Germinal center (tissue), 1 donor: Measurements from ENCODE around the gene MAP3K14.

Experiments
- DNase-seq: peaks from one replicate; pipeline ENCODE4 v3.0.0; 2012; ENCODE audit warnings: mixed read lengths, low spot score

MAP3K14 gene

DNA sequence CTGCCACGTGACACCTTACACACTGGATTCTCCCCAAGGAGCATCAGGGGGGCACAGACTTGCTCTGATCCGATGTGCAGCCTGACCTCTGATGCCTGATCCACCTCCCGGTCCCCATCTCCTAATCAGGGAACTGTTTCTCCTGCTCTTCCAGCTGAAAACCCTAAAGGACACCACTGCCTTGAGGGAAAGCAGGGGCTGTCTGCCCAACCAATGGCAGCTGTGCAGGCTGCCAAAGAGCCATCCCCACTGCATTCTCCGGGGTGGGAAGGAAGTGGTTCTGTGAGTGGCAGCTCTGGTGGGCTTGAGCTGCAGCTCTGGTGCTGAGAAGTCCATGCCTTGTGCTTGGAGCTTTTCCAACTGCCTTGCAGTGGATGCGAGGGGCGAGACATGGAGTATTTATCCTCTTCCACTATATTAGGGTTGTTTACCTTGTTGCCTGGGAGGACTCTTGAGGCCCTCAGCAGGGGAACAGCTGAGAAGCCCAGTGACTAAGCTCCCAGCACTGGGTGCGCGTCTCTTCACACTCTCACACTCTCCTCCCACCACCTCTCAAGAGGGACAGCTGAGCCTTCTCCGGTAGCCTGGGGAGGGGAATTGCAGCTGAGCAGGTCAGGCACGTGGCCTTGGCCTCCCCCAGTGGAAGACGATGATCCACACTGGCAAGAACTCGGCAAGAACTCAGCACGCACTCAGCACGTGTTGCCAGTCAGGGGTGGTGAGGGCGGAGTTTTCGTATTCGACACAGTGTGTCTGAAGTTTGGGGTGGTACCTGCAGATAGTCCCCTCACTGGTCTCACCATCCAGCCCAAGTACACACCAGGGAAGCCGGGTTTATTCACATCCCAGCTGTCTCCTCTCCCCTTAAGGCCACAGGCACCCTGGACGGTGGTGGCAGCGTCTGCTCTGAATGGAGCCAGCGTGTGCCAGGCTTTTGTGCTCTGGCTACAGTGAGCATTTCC is 33.9 kb downstream of the MAP3K14 start:
- DNase-seq, result no peak

DNA sequence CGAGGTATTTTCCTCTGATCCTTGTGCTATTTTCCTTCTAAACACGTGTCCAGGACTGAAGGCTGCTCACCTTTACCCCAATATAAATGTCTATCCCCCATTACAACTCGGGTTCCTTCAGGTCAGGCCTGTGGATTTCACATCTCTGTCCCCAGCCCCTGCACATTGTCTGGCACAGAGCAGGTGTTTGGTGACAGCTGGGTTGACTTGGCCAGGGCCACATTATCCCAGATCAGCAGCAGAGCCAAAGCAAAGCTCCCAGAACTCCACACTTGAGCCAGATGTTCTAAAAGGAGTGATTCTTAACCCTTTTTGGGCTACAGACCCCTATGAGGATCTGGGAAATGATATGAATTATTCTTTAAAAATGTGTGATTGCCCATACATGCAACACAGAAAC is 36.9 kb downstream of the MAP3K14 start:
- no peak for DNase-seq

DNA sequence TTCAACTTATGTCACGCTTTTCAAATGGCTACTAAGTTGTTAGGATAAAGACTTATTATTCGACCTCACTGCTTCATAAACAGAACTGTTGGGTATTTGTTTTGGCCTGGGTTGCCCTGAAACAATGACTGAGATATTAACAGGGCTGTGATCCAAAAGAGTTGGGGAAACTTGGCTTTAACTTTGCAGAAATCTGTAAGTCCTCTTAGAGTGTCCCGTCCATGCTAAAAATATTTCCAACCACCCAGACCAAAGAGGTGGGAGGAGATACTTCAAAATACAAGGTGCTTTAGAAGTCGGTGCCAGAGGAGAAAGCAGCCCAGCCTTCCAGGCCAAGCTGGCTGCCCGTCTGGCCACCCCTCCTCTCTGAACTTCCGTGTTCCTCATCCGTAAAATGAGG is 38.8 kb downstream of the MAP3K14 start:
- DNase-seq, result no peak

DNA sequence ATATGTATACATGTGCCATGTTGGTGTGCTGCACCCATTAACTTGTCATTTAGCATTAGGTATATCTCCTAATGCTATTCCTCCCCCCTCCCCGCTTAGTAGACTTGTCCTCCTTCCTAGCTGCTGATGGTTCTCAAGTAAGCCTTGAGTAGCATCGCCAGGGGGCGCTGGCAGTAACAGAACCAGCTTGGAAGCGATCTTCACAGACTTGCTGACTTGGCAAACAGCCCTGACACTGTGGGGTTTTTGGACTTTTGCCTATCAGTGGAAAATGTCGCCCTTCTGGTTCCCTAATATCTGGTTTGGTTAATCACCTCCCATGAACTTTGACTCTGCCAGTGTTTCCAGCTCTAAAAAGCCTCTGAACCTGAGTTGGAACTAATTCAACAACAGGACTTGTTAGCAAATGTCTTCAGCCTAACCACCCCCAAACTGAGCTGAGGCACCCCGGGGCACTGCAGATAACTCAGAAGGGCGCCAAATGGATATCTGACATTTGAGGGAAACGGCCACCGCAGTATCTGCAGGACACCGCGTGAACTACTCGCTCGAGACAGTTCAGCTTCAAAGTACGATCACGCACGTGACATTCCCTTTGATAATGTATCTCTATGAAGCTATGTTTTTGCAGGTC is 39.5 kb downstream of the MAP3K14 start:
- DNase-seq, result peak; percentile 81

DNA sequence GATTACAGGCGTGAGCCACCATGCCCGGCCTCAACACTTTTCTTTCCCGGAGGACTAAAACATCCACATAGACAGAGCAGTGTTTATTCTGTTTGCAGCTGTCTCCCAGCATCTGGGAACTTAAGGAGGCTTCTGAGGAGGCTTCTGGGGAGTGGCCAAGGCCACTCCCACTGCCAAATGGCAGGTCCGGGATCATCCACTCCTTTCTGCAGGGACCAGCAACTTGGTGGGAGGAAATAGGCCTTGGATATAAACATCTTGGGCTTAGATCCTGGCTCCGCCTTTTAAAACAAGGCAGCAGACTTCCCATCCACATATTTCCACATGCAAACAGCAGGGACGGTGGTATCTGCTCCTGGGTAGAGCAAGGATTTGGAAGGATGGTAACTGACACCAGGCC is 40.8 kb downstream of the MAP3K14 start:
- no peak for DNase-seq

DNA sequence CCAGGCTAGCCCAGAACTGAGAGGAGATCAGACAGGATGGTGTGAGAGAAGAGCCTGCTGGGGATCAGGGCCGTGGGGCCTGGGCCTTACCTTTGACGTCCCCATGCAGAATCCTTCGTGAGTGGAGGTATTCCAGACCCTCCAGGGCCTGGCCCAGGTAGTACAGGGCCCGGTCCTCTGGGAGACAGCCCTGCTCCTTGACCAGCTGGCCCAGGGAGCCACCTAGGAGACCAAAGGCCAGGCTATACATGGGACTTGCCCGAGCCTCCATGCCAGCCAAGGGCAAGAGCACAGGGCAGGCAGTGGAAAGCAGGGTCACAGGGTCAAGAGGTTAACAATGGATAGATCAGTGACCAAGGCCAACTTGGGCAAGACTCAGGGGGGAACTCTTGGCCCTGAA is 42.8 kb downstream of the MAP3K14 start:
- no peak for DNase-seq

DNA sequence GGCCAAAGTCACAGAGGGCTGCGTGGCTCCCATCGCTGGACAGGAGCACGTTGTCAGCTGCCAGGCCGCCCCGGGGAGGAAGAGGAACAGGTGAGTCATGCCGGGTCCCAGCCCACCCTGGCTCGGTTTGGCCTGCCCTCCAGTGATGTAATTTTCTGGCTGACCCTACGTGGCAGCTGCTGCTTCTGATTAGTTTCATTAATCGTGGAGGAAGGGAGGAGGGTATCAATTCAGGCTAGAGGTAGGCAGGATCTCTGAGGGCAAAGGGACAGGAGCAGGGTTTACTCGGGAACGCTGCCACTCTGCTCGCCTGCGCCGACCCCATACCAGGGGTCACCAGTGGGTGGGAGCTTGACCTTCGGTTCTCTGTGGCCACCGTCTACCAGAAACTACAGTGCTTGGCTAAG is 43.3 kb downstream of the MAP3K14 start:
- no peak for DNase-seq

DNA sequence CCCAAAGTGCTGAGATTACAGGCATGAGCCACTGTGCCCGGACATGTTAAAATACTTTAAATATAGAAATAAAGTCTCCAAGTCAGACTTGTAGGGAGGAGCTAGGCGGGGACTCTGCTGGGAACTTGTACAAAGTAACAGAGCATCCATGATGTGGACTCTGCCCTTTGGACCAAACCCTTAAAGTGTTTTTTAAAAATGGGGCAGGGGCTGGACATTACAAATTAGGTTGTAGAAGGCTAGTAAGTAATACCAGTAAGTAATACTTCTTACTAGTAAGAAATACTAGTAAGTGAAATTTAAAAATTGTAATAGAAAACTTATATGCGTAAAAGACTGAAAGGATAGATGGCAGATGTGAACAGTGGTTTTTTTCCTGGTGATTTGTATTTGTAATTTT is 45.2 kb downstream of the MAP3K14 start:
- DNase-seq, result no peak

DNA sequence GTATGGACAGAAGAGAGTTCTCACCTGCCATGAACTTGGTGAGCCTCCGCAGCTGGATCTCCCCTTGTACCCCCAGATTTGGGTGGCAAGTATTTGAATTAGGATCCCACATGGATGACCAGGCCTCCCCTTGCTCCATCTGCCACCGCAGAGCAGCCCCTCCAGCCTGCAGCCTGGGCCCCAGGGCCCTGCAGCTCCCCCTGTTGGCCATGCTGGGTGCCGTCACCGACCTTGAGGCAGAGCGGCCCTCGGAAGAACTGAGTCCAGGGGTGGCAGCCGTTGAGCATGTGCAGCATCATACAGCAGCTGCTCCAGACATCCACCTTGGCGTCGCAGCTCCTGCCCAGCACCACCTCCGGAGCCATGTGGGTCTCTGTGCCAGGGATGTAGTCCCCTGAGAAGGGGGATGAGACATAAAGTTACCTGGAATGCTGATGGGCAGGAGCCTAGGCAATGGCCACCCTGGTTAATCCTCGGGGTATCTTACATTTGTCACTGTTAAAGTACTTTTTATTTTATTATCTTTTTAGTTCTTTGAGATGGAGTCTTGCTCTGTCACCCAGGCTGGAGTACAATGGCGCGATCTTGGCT is 45.9 kb downstream of the MAP3K14 start:
- DNase-seq, result peak; percentile 40

DNA sequence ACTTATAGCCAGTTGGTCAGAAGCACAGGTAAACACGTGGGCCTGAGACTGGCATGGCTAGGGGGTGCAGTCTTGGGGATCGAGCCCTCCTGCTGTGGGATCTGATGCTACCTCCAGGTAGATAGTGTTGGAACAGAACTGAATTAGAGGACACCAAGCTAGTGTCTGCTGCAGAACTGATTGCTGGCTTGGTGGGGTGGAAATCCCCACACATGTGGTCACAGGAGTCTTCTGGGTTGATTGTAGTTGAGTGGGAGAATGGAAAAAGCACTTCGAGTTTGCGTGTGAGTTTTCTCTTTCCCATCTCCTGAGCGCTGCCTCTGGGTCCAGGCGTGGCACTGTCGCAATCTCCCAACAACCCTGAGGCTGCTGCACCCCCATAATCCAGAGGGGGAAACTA is 46.9 kb downstream of the MAP3K14 start:
- DNase-seq, result no peak

DNA sequence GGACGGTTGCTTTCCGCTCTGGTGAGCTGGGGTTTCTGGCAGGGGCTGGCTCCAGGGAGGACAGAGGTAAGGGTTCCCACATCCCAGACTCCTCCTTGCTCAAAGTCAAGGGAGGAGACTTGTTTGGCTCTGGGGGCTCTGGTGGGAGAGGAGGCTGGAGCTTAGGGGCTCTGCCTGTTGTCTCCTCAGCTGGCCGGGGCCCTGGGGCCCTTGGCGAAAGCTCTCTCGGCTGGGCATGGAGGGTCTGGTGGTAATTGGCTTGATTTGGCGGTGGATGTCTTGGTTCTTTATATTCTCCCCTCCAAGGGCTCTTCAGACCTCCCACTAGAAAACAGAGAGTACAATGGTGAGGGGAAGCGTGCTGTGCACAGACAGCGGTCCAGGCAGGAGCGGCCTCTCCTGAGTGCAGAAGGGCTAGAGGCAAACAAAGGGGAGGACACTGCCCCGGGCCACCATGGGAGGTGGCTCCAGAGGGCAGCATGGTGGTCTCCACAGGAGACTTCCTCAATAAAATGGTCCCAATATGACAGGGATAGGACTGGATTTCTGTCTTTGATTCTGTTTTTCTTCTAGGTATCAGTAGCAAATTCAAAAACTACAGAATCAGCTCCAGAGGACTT is 49.3 kb downstream of the MAP3K14 start:
- DNase-seq, result no peak

DNA sequence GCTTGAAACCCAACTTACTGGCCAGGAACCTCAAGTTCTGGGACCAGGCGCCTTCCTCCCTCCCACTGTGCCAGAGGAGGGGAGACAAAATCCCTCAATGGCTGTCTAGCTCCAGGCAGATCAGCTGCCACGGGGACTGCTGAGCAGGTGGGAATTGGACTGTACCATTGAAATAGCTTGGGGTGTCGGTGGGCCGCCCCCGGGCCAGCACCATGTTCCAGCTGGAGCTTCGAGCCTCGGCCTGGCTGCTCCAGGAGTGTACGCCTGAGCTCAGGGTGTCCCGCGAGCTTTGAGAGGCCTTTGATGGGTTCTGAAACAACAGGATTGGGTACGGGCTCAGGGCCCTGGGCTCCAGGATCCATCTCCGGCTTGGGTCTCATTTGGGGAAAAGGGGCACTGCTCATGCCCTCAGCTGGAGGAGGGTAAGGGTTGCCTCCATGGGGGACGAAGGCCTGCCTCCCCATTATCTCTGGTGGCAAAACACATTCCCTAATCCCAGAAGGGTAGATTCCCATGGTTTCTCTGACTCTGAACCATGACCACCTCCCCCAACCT is 50.4 kb downstream of the MAP3K14 start:
- no peak for DNase-seq

DNA sequence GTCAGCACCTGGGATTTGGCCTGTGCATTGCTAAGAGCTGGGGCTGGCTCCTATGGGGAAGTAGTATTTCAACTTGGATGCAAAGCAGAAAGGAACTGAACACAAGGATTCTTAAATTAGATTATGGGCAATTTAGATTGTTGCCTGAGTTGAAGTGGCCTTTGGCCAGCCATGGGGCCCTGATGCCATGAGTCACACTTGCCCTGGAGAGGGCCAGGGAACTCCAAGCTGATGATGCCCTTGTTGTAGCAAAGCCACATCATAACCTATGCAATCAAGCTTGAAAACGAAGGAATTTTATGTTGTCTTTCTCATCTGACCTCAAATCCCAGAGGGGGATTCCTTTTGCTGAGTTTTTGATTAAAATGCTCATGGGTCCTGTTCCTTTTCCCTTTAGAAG is 51.0 kb downstream of the MAP3K14 start:
- no peak for DNase-seq

DNA sequence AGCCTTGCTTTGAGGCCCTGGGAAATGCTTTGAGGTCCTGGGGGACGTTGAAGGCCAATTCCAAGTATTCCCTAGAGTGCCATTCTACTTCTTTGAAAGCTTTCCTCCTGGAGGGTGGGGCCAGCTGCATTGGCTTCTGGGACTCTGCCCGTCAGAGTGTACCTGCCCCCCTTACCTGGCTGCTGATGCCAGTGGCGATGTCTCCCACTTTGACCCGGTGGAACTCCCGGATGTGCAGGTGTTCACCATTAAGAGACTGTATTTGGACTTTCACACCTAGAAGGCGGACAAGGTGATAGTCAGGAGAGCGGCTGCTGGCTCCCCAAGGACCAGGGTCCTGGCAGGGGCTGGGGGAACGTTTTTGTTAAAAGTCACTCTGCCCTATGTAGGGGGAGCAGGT is 51.8 kb downstream of the MAP3K14 start:
- DNase-seq, result no peak

DNA sequence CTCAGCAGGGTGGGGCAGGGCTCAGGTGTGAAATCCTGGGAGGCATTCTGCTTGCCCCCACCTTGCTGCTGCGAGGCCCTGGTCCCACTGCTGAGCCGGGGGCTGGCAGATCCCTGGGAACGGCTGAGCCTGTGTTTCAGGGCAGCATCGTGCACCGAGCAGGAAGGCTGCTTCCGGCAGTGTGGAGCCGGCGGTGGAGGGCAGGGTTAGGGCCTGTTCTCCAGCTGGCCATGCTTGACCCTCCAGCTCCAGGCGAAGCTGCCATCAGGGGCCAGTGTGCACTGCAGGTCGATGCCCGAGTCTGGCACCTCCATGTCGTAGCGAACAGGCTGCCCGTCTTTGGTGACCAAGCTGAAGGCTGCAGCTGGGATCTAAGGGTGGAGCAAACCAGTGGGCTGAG is 52.4 kb downstream of the MAP3K14 start:
- no peak for DNase-seq

DNA sequence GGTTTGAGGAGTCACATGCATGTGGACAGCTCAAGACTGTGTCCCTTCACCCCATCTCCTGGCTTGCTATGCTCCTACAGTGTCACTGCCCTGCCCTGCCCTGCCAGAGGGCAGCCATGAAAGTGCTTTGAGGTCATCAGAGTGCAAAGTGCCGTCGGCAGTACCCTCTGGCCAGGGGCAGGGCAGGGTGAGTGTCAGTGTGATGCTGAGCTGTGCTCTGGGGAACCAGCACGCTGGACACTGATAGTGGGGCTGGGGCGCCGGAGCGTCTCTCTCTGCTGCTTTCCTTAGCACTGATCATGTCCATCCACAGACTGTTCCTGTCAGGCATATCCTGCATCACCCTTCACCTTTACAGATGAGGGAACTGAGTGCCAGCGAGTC is 53.4 kb downstream of the MAP3K14 start:
- DNase-seq, result no peak

DNA sequence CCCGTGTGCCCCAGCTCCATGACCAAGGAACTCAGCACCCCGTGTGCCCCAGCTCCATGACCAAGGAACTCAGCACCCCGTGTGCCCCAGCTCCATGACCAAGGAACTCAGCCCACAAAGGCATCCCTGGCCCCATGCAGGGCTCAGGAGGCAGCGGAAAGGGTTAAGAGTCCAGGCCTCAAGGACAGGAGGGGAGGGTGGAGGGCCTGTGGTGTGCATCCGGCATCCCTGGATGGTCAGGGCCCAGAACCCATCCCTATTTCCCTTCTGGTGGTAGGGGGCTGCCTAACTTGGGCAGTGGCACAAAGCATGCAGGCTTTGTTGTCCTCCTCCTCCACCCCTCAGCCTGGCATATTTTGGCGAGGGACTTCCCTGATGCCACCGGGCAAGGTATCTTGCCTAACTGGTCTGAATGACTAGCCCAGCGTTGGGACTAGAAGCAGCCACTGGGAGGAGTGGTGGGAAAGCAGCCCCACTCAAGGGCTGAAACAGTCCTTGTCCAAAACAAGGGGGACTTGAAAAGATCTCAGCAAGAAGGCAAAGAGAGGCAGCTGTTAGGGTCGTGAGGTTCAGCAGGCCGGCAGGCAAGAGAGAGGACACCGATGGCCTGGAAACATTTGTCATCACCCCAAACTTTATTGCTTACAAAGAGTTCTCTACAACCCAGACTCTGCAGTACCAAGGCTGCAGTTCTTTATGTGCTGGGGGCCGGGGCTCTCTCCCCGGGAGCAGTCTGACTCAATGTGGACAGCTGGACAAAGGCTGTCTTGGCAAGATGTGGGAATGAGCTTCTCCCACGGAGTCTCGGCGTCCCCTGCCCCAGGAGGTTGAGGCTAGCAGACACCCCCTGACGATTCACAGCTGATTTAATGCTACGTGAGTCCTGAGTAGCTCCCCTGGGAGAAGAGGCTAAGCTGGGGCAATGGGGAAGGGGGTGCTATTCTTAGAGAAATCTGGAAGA is 54.0 kb downstream of the MAP3K14 start:
- DNase-seq, result no peak

DNA sequence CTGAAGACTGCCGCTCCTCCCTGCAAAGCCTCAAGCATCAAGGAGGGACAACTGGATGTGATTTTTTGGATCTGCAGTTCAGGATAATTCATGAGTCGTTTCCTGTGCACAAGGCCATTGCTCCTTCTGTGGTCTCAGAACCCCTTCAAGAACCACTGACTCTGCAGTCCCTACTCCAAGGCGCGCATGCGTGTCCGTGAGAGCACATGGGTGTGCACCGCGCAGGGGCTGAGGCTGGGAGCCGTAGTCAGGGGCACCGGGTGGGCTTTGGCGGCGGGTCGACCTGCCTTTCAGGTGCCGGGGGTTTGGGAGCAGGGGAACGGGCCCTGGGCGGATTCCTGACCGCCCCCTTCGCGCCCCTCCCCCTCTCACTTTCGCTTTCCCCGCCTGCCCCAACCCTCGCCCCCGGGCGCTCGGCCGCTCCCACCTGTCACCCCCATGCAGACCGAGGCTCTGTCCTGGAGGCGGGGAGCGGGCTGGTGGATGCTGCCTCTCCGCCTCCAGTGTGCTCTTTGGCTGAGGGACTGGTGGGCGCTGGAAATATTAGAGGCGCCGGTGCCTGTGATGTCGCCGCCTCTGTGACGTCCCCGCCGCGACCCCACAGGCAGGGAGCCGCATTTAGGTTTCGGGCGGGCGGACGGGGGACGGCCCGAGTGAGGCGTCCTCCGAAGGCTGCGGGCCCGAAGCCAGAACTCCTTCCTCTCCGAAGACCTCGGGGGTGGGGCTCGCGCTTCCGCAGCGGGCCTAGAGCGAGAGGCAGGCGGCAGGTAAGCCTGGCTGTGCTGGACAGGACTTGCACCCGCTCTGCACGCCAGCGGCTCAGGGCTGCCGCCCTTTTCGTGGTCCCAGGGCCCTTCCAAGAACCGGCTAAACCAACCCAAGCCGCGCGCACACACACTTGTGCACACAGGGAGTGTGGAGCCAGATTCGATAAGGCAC is 55.0 kb downstream of the MAP3K14 start, which contains the start of gene SPATA32:
SPATA32 (minus strand) TSS at position 518 of the 939 bp plus-strand sequence; CDS start at position 440, 78 bp downstream.
- peak; percentile 66 for DNase-seq

DNA sequence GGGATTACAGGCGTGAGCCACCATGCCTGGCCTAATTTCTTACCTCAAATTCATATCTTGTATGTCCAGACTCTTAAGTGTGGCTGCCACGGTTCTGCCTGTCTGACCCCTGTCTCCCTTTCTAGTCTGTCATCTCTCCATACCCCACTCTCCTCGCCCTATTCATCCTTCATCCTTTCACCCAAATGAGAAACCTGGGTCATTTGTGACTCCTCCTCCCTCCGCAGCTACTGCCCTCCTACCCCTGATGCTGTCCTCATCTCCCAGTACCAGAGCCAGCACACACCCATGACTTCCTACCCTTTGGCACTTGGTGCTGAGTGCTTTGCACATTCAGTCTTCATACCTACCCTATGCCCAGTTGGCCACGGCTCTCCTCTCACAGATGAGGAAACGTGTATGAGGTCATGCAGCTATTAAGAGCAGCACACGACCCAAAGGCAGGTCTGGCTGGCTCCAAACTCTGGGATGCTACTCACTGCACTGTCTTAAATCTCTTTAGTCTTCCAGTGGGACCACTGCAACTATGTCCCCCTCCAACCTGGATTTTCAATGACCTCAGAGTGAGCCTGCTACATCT is 56.5 kb downstream of the MAP3K14 start:
- no peak for DNase-seq

DNA sequence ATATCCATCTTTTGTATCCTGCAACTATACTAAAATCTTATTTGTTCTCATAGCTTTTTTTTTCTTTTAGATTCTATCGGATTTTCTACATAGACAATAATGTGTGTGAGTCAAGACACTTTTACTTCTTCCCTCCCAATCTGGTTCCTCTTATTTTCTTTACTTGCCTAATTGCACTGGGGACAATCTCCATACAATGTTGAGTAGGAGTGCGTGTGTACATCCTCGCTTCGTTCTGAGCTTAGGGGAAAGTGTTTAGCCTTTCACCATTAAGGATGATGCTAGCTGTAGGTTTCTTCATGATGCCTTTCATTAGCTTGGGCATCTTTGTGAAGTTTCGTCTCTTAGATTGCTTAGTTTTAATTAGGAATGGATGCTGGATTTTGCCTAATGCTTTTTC is 57.8 kb downstream of the MAP3K14 start:
- no peak for DNase-seq
